Measurements from ENCODE around the gene PEA15.

PEA15 gene

GRCh38 chr1:160189649-160190625, 15.2 kb upstream of the PEA15 start, which contains the start of gene CASQ1:
TSS of gene CASQ1 (plus strand) at chr1:160190575. CDS start at chr1:160190752, 177 bp downstream.
- no peak within 1 kb of the TSS for H3K4me3 ChIP-seq (ENCODE audit: low read length)
- no peak for TF ChIP-seq CTCF (conservative IDR thresholded peaks at IDR 0.05; ENCODE audit: low read depth, low read length)
- no peak for DNase-seq (ENCODE audit: low read depth)

GRCh38 chr1:160191756-160192155, 13.4 kb upstream of the PEA15 start:
- H3K4me3 ChIP-seq (ENCODE audit: low read length), result no peak overlapping the region
- no peak for DNase-seq (ENCODE audit: low read depth)
- no peak for TF ChIP-seq CTCF (conservative IDR thresholded peaks at IDR 0.05; ENCODE audit: low read depth, low read length)

GRCh38 chr1:160192234-160192633, 12.9 kb upstream of the PEA15 start:
- no peak overlapping the region for H3K4me3 ChIP-seq (ENCODE audit: low read length)
- no peak for DNase-seq (ENCODE audit: low read depth)
- TF ChIP-seq CTCF (conservative IDR thresholded peaks at IDR 0.05; ENCODE audit: low read depth, low read length), result no peak

- no peak overlapping the region for H3K4me3 ChIP-seq (ENCODE audit: low read length)
- peak; percentile 95 for TF ChIP-seq CTCF (conservative IDR thresholded peaks at IDR 0.05; ENCODE audit: low read depth, low read length)
- peak; percentile 52 for DNase-seq (ENCODE audit: low read depth)
These were observed 11.9 kb upstream of the PEA15 start for GRCh38 chr1:160193091-160193819.

GRCh38 chr1:160193832-160194736, 11.1 kb upstream of the PEA15 start:
- no peak for DNase-seq (ENCODE audit: low read depth)
- TF ChIP-seq CTCF (conservative IDR thresholded peaks at IDR 0.05; ENCODE audit: low read depth, low read length), result no peak
- no peak overlapping the region for H3K4me3 ChIP-seq (ENCODE audit: low read length)

- no peak for TF ChIP-seq CTCF (conservative IDR thresholded peaks at IDR 0.05; ENCODE audit: low read depth, low read length)
- DNase-seq (ENCODE audit: low read depth), result no peak
- H3K4me3 ChIP-seq (ENCODE audit: low read length), result no peak overlapping the region
These were observed 10.5 kb upstream of the PEA15 start for GRCh38 chr1:160194737-160195059.

All from retinal pigment epithelial cell (primary cell).